Subcutaneous adipose tissue (tissue), 4 donors: Measurements from ENCODE around the gene ATP2A2. TPM values are rescaled to one million over a fixed set of nuclear protein-coding genes. Genes with fewer than 3 reads are reported as not detected.

Source experiments
- total RNA-seq, 4 donors: library from RNA; depleted of rRNA; stranded (reverse); fragments of >200 nt; gene quantifications; one replicate each; pipeline ENCODE4 v1.1.0, GENCODE V29; 2016
- TF ChIP-seq, protein P1 (sequence below): fragments of 450-650 bp; IDR thresholded peaks from one replicate; pipeline ENCODE4 v1.5.1; 2016; ENCODE audit warnings: low read depth, mild to moderate bottlenecking, control low read depth, antibody characterized with exemption, moderate library complexity

ATP2A2 gene
- total RNA-seq, 4 donors from 2014 or later: 75.7 to 152 (median 91.4) TPM

DNA sequence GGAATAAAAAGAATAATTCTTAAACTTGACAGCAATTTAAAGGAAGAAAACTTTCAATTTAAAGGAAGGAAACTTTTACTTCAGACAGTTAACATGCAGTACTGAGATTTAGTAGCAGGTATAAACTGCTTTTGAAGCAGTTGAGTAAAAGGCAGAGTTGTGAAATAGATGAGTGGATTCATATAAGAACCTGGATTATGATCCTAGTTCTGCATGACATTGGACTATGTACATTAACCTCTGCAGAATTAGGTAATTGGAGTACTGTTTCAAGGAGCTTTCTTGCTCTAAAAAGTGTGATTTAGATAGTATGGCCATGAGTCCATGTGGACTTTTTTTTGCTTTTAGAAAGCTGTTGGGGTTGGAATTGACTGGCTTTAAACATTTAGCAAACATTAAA lies 29.7 kb downstream of the ATP2A2 start:
- TF ChIP-seq, protein P1, sequence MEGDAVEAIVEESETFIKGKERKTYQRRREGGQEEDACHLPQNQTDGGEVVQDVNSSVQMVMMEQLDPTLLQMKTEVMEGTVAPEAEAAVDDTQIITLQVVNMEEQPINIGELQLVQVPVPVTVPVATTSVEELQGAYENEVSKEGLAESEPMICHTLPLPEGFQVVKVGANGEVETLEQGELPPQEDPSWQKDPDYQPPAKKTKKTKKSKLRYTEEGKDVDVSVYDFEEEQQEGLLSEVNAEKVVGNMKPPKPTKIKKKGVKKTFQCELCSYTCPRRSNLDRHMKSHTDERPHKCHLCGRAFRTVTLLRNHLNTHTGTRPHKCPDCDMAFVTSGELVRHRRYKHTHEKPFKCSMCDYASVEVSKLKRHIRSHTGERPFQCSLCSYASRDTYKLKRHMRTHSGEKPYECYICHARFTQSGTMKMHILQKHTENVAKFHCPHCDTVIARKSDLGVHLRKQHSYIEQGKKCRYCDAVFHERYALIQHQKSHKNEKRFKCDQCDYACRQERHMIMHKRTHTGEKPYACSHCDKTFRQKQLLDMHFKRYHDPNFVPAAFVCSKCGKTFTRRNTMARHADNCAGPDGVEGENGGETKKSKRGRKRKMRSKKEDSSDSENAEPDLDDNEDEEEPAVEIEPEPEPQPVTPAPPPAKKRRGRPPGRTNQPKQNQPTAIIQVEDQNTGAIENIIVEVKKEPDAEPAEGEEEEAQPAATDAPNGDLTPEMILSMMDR: no peak

DNA sequence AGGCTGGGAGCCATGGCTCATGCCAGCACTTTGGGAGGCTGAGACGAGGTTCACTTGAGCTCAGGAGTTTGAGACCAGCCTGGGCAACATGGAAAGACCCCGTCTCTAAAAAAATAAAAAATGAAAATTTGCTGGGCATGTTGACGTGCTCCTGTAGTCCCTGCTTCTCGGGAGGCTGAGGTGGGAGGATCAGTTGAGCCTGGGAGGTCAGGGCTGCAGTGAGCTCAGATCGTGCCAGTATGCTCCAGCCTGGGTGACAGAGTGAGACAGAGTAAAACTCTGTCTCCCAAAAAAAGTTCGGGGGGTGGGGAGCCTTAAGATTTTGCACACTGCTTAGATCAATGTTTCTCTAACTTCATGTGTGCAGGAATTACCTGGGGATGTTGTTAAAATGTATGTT lies 30.9 kb downstream of the ATP2A2 start:
- TF ChIP-seq, protein P1: no peak

DNA sequence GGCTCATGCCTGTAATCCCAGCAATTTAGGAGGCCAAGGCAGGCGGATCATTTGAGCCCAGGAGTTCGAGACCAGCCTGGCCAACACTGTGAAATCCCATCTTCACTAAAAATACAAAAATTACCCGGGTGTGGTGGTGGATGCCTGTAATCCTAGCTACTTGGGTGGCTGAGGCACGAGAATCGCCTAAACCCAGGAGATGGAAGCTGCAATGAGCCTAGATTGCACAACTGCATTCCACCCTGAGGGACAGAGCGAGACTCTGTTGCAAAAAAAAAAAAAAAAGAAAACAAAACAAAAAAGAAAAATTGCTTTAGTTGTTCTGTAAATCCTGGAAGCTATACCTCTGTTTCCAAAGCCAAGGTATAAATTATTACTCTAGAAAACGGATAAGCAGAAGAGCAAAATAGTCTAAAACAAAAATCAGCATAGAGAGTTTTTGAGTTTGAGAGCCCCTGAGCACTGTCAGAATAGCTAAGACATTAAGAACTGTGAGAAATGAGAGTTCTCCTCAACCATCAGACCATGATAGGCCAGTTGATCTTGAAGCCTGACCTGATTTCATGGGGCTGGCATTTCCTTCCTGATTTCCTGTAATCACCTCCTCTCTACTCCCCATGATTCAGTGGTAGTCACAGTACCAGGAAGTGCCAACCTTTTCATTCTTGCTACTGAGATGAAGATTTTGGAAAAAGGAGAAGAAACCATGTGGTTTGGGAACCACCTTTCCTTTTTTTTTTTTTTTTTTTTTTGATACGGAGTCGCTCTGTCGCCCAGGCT lies 31.7 kb downstream of the ATP2A2 start:
- TF ChIP-seq, protein P1: no peak

DNA sequence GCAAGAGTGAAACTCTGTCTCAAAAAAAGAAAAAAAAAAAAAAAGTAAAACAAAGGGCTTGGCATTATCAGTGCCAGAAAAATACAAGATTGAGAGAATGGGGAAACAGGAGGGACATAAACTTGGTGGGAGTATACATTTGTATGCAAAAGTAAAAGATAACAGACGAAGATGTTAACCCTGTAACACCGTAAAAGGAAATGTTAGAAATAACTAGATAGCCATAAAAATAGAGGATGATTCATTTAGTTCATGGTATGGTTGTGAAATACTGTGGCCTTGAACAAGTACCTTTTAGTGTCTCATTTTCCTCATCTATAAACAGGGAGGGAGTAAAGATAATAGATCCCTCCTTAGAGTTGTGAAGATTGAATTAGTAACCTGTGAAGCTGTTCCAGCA lies 33.3 kb downstream of the ATP2A2 start:
- TF ChIP-seq, protein P1: no peak

DNA sequence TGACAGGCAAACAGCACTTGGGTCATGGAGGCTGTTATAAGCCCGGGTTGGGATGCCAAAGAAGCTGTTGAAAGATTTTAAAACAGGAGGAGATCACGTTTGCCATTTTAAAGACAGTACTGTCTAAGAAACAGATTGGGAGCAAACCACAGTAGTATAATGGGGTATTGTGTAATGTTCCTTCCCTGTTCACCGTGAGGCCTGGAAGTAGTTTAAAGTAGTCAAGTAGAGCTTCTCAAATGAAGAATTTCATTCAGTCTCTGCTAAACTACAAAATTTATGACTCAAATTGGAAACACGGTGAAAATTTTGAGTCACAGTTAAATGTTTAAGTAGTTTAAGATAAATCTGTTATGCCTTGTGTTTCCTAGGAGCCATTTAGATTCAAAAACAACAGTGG lies 35.8 kb downstream of the ATP2A2 start:
- TF ChIP-seq, protein P1: no peak

DNA sequence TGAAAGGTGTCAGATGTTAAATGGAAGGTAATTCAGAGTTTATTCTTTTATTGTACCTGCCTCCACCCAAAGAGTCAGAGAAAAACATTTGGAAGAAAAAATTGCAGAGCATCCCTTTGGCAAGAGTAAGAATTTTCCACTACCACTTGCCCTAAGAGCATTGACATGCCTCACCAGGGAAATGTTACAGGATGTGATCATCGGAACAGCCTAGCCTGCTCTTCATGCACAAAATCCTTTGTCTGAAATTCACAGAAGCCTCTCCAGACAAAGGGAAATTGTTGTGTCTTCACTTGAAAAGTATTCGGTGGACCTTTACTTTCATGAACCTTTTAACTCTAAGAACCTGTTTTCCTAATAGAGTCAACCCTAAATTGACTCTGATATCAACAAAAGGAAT lies 36.9 kb downstream of the ATP2A2 start:
- TF ChIP-seq, protein P1: no peak

DNA sequence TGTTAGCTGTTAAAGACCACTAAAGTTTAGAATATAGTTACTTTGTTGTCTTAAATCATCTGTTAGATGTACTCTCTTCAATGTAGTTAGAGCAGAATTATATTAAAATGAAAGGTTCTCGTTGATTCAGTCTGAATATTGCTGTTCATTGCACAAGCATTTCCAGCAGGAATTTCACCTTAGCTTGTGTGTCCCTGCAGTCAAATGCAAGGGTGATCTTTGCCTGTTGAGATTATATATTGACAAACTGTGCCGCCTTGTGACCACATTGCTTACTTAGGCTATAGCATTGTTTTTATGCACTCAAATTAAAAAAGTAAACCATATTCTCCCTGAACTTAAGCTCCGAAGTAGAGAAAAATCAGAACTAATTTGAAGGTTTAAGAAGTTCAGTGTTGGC lies 39.5 kb downstream of the ATP2A2 start:
- TF ChIP-seq, protein P1: no peak
